ENCODE results near the gene TSEN34.
A peak's percentile ranks its signal among the peaks of the same experiment; 100 is the strongest.
"Not testable (repeated sequence)": the region's sequence is repeated elsewhere in the genome, so short reads cannot be mapped to it uniquely, and the experiment has no call there.

TSEN34 gene

DNA sequence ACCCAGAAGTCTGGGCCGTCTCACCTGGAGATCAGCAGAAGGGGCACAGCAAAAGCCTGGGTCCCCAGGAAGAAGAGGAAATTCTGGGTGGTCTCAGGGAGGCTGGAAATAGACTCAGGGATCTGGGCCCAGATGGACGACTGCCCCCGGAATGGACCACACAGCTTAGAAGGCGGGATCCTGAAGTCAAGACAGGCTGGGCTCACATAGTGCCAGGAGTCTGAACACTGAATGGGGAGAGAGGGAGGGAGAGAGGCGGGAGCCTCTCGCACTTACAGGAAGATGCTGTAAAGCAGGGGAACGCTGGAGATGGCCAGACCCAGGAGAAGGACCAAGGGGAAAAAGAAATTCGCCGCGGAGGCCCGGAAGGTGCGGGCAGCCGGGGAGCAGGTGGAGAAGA is 30.3 kb upstream of the TSEN34 start:
- no peak for DNase-seq (ENCODE audit: low spot score)

DNA sequence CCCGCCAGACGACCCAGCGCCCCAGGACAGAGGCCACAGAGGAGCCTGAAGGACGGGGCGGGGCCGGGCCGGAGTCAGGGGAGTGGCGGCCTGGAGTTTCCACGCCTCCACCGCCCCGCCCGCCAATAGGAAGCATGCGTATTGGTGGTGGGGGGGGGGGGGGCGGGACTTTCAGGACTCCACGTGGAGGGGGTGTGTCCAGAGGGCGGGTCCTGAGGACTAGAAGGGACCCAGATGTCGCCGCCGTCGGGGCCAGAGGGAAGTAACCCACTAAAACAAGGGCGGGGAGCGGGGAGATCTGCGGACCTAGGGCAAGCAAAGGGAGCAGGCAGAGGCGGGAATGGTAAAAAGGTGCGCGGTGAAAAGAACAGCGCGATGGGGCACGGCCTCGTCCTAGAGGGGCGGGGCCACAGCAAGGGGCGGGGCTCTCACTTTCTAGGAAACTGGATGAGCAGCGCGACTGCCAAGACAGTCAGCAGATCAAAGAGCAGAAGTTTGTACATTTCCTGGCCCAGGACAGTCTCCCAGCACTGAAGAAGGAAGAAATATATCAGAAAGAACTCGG is 28.8 kb upstream of the TSEN34 start:
- peak; percentile 94 for DNase-seq (ENCODE audit: low spot score)

DNA sequence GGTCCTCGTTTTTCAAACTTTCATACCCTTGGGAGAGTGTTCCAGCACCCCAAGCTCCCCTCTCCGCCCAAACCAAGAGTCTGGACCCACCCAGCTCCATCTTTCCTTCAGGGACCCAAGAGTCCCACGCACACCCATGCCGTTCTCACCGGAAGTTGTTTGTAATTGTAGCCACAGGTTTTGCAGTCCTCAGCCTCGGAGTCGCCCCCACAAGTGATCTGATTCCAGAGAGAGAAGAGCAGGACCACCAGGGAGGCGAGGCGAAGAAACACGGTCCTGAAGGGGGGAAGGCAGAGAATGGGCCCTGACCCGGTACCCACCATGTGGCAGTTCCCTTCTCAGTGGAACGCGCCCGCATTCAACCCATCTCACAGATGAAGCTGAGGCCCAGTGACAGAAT is 28.2 kb upstream of the TSEN34 start:
- no peak for DNase-seq (ENCODE audit: low spot score)

- peak; percentile 44 for DNase-seq (ENCODE audit: low spot score)
Measured at GRCh38 chr19:54164369-54165068, 26.6 kb upstream of the TSEN34 start.

GRCh38 chr19:54165222-54165621 is 25.9 kb upstream of the TSEN34 start:
- no peak for DNase-seq (ENCODE audit: low spot score)

DNA sequence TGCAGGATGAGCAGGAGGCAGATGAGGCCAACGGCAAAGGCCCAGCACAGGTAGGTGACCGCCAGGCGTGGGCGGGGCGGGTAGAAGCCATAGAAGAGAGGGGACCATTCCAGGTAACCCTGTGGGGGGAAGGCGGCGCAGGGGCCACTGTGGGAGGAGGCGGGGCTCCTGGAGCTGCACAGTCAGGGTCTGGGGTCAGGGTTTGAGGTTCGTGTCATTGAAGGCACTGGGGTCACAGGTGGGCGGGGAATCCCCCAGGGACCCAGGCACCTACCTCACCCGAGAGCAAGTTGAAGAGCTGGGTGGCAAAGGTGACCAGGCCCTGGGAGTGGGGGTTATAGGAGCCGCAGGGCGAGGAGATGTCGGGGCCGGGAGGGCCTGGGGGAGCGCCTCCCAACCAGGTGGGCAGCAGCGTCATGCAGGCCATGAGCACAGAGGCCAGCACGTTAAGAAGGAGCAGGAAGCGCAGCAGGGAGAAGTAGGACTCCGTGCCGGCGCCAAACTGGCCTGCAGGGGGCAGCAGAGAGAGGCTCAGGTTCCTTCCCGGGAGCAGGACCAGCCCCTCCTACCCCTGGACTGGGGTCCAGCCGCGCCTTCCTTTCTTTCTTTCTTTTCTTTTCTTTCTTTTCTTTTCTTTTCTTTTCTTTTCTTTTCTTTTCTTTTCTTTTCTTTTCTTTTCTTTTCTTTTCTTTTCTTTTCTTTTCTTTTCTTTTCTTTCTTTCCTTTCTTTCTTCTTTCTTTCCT is 22.8 kb upstream of the TSEN34 start:
- peak; percentile 87 for DNase-seq (ENCODE audit: low spot score)

GRCh38 chr19:54169149-54169740 is 21.9 kb upstream of the TSEN34 start:
- DNase-seq (ENCODE audit: low spot score), result no peak

DNA sequence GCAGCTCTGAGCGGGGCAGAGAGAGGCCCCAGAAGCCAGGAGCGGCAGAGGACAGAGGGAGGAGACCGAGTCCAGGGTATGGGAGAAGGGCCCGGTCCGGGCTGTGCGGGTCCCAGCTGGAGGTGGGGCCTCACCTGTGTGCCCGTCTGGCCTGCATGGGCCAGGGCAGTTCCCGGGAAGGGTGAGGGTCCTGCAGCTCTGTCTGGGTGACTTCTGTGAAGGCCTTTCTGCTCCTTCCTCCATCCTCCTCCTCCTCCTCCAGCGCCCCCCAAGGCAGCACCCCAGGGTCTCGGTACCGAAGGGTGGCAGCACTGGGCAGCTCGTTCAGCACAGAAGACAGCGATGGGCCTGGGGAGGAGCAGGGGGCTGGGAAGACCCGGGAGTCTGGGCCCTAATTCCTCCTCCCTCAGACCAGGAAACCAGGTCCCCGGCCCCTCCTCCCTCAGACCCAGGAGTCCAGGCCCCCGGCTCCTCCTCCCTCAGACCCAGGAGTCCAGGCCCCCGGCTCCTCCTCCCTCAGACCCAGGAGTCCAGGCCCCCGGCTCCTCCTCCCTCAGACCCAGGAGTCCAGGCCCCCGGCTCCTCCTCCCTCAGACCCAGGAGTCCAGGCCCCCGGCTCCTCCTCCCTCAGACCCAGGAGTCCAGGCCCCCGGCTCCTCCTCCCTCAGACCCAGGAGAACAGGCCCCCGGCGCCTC is 19.2 kb upstream of the TSEN34 start:
- DNase-seq (ENCODE audit: low spot score), result not testable (repeated sequence)

DNA sequence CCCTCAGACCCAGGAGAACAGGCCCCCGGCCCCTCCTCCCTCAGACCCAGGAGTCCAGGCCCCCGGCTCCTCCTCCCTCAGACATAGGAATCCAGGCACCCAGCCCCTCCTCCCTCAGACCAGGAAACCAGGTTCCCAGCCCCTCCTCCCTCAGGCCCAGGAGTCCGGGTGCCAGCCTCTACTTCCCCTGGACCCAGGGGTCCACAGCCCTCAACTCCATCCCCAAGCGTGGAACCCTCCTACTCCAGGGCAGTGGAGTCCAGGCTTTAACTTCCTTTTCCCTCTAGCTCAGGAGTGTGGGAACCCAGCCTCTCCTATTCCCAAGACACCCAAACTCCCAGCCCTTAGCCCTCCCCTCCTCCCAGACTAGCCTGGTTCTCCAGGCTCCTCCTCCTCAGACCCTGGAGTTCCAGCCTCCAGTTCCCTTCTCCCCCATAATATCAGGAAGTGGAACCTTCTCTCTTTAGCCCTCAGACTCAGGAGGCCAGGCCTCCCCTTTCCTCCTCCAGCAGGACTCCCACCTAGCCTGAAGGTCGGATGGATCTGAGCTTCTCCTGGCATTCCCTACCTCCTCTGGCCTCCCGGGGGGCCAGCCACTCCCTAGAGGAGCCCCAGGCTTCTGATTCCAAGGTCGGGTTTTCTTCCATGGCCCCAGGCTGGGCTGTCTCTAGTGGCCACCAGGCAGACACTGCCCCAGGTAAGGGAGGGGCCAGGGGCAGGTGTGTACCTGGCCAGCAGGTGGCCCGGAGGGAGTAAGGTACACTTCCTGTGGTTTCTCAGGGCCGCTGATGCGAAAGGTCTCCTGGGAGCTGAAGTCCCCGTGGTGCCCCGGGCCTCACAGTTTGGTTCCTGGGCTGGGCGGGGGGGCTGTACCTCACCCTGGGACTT is 18.4 kb upstream of the TSEN34 start, which contains the start of gene TMC4:
TMC4 (minus strand) TSS at position 690 of the 888 bp plus-strand sequence; CDS start at position 647, 43 bp downstream.
- DNase-seq (ENCODE audit: low spot score), result peak; percentile 39

- no peak for DNase-seq (ENCODE audit: low spot score)
Measured at GRCh38 chr19:54173359-54173699, 17.8 kb upstream of the TSEN34 start.

- no peak for DNase-seq (ENCODE audit: low spot score)
Measured at GRCh38 chr19:54173951-54174834, 16.9 kb upstream of the TSEN34 start.

DNA sequence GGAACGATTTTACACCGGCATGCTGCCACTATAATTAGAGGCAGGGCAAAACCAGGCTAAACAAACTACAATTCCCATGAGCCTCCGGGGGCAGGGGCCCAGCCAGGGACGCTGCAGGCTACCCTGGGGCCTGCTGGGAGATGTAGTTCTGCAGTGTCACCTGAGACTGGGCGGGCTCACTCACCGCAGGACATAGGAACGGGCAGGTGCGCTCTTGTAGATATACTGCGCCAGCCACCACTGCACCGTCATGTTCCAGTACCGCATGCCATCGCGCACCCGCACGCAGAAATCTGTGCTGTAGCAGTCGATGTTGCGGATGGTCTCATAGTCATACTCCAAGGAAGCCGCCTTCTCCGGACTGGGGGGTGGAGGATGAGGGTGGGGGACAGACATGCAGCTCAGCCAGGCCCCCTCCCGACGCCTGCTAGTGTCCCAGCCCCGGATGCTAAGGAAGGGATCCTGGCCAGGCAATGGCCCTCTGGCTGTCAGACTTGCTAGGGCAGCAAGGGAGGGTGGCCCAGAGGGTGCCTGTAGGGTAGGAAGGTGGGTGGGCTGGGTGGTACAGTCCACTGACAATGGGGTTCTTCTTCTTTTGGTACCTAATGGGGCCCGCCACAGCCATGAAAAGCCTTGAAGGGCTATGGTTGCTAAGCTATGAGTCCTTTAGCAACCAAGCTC is 12.4 kb upstream of the TSEN34 start:
- peak; percentile 67 for DNase-seq (ENCODE audit: low spot score)

- no peak for DNase-seq (ENCODE audit: low spot score)
Measured at GRCh38 chr19:54179262-54179852, 11.8 kb upstream of the TSEN34 start.

DNA sequence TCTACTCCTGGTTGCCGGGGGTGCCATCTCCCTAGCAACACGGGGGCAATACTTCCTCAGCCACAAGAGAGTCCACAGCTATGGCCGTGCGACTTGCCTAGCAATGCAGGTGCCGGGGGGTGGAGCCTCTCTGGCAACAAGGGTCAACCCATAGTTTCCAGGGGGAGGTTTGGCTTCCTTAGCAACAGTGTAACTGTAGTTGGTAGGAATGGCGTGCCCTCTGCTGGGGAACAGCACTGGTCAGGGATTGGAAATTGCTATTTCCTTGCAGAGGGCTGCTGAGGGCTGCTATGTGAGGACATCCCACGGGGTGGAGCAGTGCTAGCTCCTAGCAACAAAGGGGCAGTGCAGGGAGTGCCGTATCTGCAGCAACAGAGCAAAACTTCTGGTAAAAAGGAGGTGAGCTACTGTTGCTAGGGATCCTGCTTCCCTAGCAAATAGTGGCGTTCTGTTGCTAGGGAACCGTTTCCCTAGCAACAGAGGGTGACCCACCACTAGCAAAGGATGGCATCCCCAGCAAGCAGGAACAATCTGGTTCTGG is 11.1 kb upstream of the TSEN34 start:
- DNase-seq (ENCODE audit: low spot score), result peak; percentile 97

- no peak for DNase-seq (ENCODE audit: low spot score)
Measured at GRCh38 chr19:54180691-54181091, 10.4 kb upstream of the TSEN34 start.

- DNase-seq (ENCODE audit: low spot score), result not testable (repeated sequence)
Measured at GRCh38 chr19:54181894-54182293, 9.2 kb upstream of the TSEN34 start.

GRCh38 chr19:54183431-54183830 is 7.7 kb upstream of the TSEN34 start:
- no peak for DNase-seq (ENCODE audit: low spot score)

GRCh38 chr19:54186351-54186750 is 4.8 kb upstream of the TSEN34 start:
- no peak for DNase-seq (ENCODE audit: low spot score)

DNA sequence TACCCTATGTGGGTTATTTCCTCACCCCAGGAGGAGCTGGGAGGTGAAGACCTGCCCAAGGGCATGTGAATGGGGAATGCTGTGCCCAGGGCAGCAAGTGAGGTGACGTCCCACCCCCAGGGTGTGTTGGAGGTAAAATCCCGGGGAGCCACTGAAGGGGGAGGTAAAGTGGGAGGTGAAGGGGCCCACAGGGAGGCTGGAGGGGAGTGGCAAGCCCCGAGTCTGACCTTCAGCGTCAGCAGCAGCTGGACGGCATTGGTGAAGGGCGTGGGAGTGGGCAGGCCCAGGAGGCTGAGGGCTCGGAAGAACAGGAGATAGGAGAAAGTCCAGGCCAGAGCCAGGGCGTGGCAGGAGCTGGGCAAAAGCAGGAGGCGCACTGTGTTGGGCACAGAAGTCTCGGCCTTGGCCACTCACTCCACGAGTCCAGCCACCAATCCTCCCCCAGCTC is 4.2 kb upstream of the TSEN34 start:
- DNase-seq (ENCODE audit: low spot score), result no peak

Measured in NAMALWA (cell line).